Measurements from ENCODE around the gene SPATA6L.

- TF ChIP-seq CTCF (IDR thresholded peaks at IDR 0.05; ENCODE audit: low read length) (no peak), EZH2 (IDR thresholded peaks at IDR 0.05; ENCODE audit: borderline replicate concordance, low read length) (no peak)
These were observed 26.3 kb downstream of the SPATA6L start for GRCh38 chr9:4640027-4640426.
